MM.1S (cell line): ENCODE data around the gene CYP4F12.

Experiments used
- DNase-seq: peaks from one replicate; pipeline ENCODE4 v3.0.0-alpha.2; 2015
- H2AFZ ChIP-seq: fragments of 300-600 bp; sonication (generic); 2 replicates; pipeline ENCODE4 v1.6.0; 2016; ENCODE audit warnings: antibody characterized with exemption, low read length
- H3F3A ChIP-seq: fragments of 300-600 bp; sonication (generic); 2 replicates; pipeline ENCODE4 v1.6.1; 2016; ENCODE audit warnings: mild to moderate bottlenecking, antibody characterized with exemption, low read length, moderate library complexity, mixed read lengths; ENCODE audit not compliant: insufficient read depth
- H3K27ac ChIP-seq: fragments of 300-600 bp; sonication (generic); 2 replicates; pipeline ENCODE4 v1.5.1; 2016; ENCODE audit warnings: mild to moderate bottlenecking, low read length
- H3K27me3 ChIP-seq: fragments of 300-600 bp; sonication (generic); replicated peaks from 2 replicates; pipeline ENCODE4 v1.6.0; 2016; ENCODE audit warnings: low read length; ENCODE audit not compliant: insufficient read depth
- H3K36me3 ChIP-seq: fragments of 300-600 bp; sonication (generic); replicated peaks from 2 replicates; pipeline ENCODE4 v1.6.1; 2016; ENCODE audit warnings: mild to moderate bottlenecking, low read length, mixed read lengths; ENCODE audit not compliant: insufficient read depth
- H3K4me1 ChIP-seq: fragments of 300-600 bp; sonication (generic); 2 replicates; pipeline ENCODE4 v1.6.1; 2016; ENCODE audit warnings: low read length, mixed read lengths
- H3K4me2 ChIP-seq: fragments of 300-600 bp; sonication (generic); 2 replicates; pipeline ENCODE4 v1.6.0; 2016; ENCODE audit warnings: low read depth, low read length
- H3K4me3 ChIP-seq: fragments of 300-600 bp; sonication (generic); 2 replicates; pipeline ENCODE4 v1.5.1; 2016; ENCODE audit warnings: low read length, mixed read lengths
- H3K79me2 ChIP-seq: fragments of 300-600 bp; sonication (generic); 2 replicates; pipeline ENCODE4 v1.6.1; 2016; ENCODE audit warnings: mixed run types, low read length, mixed read lengths
- H3K9ac ChIP-seq: fragments of 300-600 bp; sonication (generic); 2 replicates; pipeline ENCODE4 v1.6.1; 2016; ENCODE audit warnings: low read length, mixed read lengths
- H3K9me2 ChIP-seq: fragments of 300-600 bp; sonication (generic); replicated peaks from 2 replicates; pipeline ENCODE4 v1.6.1; 2016; ENCODE audit warnings: mild to moderate bottlenecking, low read length, mixed read lengths; ENCODE audit not compliant: insufficient read depth
- H3K9me3 ChIP-seq: fragments of 300-600 bp; sonication (generic); replicated peaks from 2 replicates; pipeline ENCODE4 v1.6.1; 2016; ENCODE audit warnings: mild to moderate bottlenecking, low read length, mixed read lengths; ENCODE audit not compliant: insufficient read depth
- H4K20me1 ChIP-seq: fragments of 300-600 bp; sonication (generic); 2 replicates; pipeline ENCODE4 v1.6.1; 2016; ENCODE audit warnings: mild to moderate bottlenecking, low read length, moderate library complexity, mixed read lengths; ENCODE audit not compliant: insufficient read depth
- CTCF ChIP-seq: fragments of 300-600 bp; sonication (generic); IDR thresholded peaks from 2 replicates; pipeline ENCODE4 v1.5.1; 2016; ENCODE audit warnings: antibody characterized with exemption, low read length, mixed read lengths
- EZH2 ChIP-seq: fragments of 300-600 bp; sonication (generic); optimal IDR thresholded peaks from 2 replicates; pipeline ENCODE3; 2017; ENCODE audit warnings: low read depth, mild to moderate bottlenecking, antibody characterized with exemption, low read length, mixed read lengths
- EZH2phosphoT487 ChIP-seq: fragments of 300-600 bp; sonication (generic); IDR thresholded peaks from 2 replicates; pipeline ENCODE4 v1.6.1; 2018; ENCODE audit warnings: antibody characterized with exemption, low read length

The CYP4F12 gene

GRCh38 chr19:15714638-15715037 is 41.8 kb downstream of the CYP4F12 start:
- Histone ChIP-seq H3K4me3 (no peak overlapping the region), H3K27ac (no peak overlapping the region), H3K9me3 (no peaks in the 10 kb centered on the region), H3K9ac (no peak overlapping the region), H2AFZ (no peak overlapping the region), H3K79me2 (no peaks in the 10 kb centered on the region), H3K27me3 (peaks cover 26% of the 10 kb centered on the region), H3K4me1 (no peaks in the 10 kb centered on the region), H4K20me1 (no peaks in the 10 kb centered on the region), H3F3A (no peaks in the 10 kb centered on the region), H3K36me3 (no peaks in the 10 kb centered on the region), H3K4me2 (no peak overlapping the region), H3K9me2 (no peaks in the 10 kb centered on the region)
- TF ChIP-seq CTCF (no peak), EZH2phosphoT487 (no peak), EZH2 (no peak)
- DNase-seq: no peak

GRCh38 chr19:15715642-15716041 is 42.8 kb downstream of the CYP4F12 start:
- no peaks in the 10 kb centered on the region for H4K20me1 ChIP-seq
- DNase-seq: no peak
- H3K36me3 ChIP-seq: no peaks in the 10 kb centered on the region
- no peak overlapping the region for H3K9ac ChIP-seq
- no peaks in the 10 kb centered on the region for H3K9me3 ChIP-seq
- H3K4me3 ChIP-seq: no peak overlapping the region
- H3K4me2 ChIP-seq: no peak overlapping the region
- H3K27ac ChIP-seq: no peak overlapping the region
- no peaks in the 10 kb centered on the region for H3F3A ChIP-seq
- H3K9me2 ChIP-seq: no peaks in the 10 kb centered on the region
- no peaks in the 10 kb centered on the region for H3K79me2 ChIP-seq
- H2AFZ ChIP-seq: no peak overlapping the region
- peaks cover 22% of the 10 kb centered on the region for H3K27me3 ChIP-seq
- no peaks in the 10 kb centered on the region for H3K4me1 ChIP-seq
- TF ChIP-seq EZH2 (no peak), EZH2phosphoT487 (no peak), CTCF (no peak)

GRCh38 chr19:15717809-15718208 is 44.9 kb downstream of the CYP4F12 start:
- peaks cover 25% of the 10 kb centered on the region for H3K27me3 ChIP-seq
- no peaks in the 10 kb centered on the region for H3K9me2 ChIP-seq
- no peaks in the 10 kb centered on the region for H3K79me2 ChIP-seq
- H3F3A ChIP-seq: no peaks in the 10 kb centered on the region
- no peaks in the 10 kb centered on the region for H3K36me3 ChIP-seq
- no peaks in the 10 kb centered on the region for H3K4me1 ChIP-seq
- no peaks in the 10 kb centered on the region for H4K20me1 ChIP-seq
- TF ChIP-seq EZH2 (no peak), CTCF (no peak), EZH2phosphoT487 (no peak)
- no peak overlapping the region for H3K4me3 ChIP-seq
- no peak overlapping the region for H3K4me2 ChIP-seq
- no peak overlapping the region for H2AFZ ChIP-seq
- no peak for DNase-seq
- no peak overlapping the region for H3K9ac ChIP-seq
- H3K9me3 ChIP-seq: no peaks in the 10 kb centered on the region
- H3K27ac ChIP-seq: no peak overlapping the region
